ENCODE measurements around the gene SULT1C4.

DNA sequence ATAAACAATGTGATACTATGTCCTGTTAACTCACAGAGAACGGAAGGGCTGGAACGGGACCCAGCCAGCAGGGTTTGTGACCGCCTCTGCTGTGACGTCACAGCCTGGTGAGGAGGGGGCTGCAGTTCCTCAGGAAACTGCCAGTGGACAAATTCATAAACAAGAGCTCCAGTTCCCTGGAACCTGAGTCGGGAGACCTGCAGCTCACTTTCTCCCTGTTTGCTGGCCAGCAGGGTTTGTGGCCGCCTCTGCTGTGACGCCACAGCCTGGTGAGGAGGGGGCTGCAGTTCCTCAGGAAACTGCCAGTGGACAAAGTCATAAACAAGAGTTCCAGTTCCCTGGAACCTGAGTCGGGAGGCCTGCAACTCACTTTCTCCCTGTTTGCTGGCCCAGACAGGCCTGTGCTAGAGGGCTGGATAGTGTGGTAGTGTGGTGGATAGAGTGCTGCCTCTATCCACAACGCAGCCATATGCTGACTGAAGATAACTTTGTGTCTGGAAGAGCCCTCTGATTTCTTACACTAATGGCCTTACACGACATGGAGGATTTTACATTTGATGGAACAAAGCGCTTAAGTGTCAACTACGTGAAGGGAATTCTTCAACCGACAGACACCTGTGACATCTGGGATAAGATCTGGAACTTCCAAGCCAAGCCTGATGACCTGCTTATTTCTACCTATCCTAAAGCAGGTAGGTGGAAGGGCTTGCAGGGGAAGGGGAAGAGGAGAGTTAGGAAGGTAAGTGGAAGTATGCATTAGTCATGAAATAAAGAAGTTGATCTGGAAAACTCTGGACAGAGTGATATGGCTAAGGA, at the start of gene SULT1C4:
- TF ChIP-seq EZH2phosphoT487 (IDR thresholded peaks at IDR 0.05; ENCODE audit: low read depth, severe bottlenecking, unreplicated experiment) (no peak), EZH2 (IDR thresholded peaks at IDR 0.05; ENCODE audit: borderline replicate concordance) (no peak)
- TF ChIP-seq, protein P1, sequence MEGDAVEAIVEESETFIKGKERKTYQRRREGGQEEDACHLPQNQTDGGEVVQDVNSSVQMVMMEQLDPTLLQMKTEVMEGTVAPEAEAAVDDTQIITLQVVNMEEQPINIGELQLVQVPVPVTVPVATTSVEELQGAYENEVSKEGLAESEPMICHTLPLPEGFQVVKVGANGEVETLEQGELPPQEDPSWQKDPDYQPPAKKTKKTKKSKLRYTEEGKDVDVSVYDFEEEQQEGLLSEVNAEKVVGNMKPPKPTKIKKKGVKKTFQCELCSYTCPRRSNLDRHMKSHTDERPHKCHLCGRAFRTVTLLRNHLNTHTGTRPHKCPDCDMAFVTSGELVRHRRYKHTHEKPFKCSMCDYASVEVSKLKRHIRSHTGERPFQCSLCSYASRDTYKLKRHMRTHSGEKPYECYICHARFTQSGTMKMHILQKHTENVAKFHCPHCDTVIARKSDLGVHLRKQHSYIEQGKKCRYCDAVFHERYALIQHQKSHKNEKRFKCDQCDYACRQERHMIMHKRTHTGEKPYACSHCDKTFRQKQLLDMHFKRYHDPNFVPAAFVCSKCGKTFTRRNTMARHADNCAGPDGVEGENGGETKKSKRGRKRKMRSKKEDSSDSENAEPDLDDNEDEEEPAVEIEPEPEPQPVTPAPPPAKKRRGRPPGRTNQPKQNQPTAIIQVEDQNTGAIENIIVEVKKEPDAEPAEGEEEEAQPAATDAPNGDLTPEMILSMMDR (IDR thresholded peaks at IDR 0.05; ENCODE audit: poor library complexity), result no peak

All from hepatocyte (in vitro differentiated cells).